HTERT RPE-1 (cell line): ENCODE measurements around the gene ARHGAP4.

ENCODE experiments used
- in situ Hi-C: fragments of 300-500 bp; cut with MboI; formaldehyde crosslinking; loops from 4 replicates; pipeline ENCODE4 v1.14.3; 2020; ENCODE audit warnings: low sequenced_read_pairs

The ARHGAP4 gene

DNA sequence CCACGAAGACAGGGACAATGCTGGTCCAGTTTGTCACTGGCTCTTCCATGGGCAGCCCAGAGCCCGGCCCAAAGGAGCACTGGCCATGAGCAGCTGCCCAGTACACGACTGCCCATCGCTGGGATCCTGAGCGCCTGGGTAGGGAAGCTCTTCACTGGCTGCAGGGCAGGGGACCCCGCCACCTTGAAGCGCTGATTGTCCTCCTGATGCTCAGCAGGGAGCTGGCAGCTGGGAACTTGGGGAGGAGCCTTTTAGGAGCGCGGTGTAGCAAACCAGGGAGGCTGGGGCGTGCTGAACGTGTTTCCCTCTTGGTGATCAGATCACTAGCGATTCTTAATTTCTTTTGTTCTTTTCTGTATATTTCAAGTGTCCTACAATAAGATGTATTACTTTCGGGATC is 41.9 kb downstream of the ARHGAP4 start:
- in situ Hi-C loops = no loop called here

GRCh38 chrX:153883163-153883843 is 42.8 kb downstream of the ARHGAP4 start:
- in situ Hi-C loops = no loop called here

DNA sequence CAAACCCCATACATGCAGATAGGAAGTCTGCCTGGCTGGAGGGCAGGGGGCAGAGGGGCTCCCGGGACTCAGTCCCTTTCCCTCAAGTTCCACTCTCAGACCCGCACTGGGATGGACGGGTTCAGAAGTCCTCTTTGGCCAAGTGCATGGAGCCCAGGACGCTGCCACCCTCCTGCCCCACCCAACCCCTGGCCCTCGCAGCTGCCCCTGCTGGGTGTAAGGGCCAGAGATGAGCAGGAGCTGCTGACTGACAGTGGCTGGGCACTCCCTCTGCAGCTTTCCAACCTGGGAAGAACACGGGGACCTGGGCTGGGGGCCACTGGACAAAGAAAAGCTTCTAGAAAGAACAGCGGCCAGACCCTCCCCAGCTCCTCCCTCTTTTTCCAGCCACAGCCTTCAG is 43.5 kb downstream of the ARHGAP4 start:
- in situ Hi-C loops = no loop called here

DNA sequence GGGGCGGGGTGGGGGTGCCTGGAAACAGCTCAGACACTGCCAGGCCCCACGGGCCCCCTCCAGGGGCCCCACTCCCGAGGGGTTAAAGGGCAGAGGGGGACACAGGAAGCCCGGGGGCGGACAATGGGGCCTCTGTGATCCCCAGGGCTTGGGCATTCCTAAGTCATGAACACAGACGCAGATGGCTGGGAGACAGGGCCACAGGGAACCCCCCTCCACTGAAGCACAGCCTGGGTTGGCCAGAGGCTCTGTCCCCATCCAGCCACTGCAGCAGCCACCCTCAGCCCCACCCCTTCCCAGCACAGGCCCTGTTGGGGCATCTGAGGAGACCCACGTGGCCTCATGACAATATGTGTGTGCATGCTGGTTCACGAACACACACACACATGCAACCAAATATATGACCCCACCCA is 44.0 kb downstream of the ARHGAP4 start:
- in situ Hi-C loops = no loop called here

- in situ Hi-C loops = no loop called here
These were observed 44.8 kb downstream of the ARHGAP4 start for GRCh38 chrX:153881281-153881680.

- in situ Hi-C loops = no loop called here
These were observed 45.6 kb downstream of the ARHGAP4 start for GRCh38 chrX:153880440-153880815.

GRCh38 chrX:153879741-153880439 is 46.2 kb downstream of the ARHGAP4 start:
- in situ Hi-C loops = no loop called here

GRCh38 chrX:153878969-153879653 is 47.0 kb downstream of the ARHGAP4 start:
- in situ Hi-C loops = no loop called here

GRCh38 chrX:153878345-153878744 is 47.7 kb downstream of the ARHGAP4 start:
- in situ Hi-C loops = no loop called here

- in situ Hi-C loops = no loop called here
These were observed 48.3 kb downstream of the ARHGAP4 start for GRCh38 chrX:153877571-153878261.

DNA sequence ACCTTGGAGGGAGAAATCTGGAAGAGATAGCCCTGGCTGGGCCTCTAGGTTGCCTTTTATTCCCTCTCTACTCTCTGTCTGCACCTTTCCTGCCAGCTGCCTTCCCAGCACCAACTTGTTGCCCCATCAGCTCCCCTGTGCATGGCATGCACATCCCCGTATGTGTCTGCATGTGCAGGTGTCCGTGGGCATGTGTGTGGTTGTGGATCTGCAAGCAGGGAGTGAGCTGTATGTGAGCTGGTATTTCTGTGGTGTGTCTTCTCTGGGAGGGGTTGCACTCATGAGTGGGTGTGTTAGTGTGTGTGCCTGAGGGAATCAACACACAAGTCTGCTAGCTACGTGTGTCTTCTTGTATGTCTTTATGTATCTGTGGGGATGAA is 50.0 kb downstream of the ARHGAP4 start:
- in situ Hi-C loops = no loop called here

GRCh38 chrX:153875391-153876111 is 50.5 kb downstream of the ARHGAP4 start:
- in situ Hi-C loops = no loop called here

DNA sequence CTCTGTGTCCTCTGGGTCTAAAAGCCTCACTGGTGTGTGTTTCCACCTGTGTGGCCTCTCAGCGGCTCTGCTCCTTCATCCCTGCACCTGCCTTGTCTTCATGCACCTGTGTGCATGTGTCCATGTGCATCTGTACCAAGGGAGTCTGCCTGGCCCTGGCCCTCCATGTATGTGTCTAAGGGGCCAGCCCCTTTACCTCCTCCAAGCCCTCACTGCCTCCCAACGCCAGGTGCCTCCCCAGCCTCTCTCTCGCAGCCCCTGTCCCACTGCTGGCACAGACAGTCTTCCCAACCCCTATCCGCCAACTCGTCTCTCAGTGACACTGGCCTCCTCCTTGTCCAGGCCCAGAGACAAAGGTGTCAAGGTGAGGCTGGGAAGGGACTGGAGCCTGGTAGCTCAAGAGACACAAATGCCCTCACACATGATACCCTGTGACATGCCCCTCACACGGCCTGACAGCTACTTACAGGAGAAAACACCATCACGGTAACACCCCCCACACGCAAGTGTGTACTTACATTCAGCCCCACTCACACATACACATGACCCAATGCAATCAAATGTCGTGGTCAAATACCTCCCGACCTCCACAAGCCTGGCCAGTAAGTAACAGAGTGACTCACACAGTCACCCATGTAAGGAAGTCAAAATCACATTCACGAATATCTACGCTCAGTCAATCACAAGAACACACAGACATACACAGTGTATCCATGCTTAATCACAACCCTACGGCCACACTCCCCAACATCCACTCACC is 51.5 kb downstream of the ARHGAP4 start:
- in situ Hi-C loops = no loop called here

DNA sequence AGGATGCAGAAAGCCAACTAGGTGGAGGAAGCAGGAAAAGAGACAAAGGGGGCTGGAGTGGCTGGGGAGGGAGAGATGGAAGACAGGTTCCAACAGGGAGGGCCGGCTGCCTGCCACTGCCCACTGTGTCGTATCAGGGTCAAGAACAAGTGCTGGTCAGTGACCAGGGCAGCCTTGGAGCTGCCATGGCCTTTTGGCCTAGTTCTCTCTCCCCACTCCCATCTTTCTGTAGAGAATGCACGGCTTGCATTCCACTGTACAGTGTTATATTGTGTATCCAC is 52.0 kb downstream of the ARHGAP4 start:
- in situ Hi-C loops = no loop called here

DNA sequence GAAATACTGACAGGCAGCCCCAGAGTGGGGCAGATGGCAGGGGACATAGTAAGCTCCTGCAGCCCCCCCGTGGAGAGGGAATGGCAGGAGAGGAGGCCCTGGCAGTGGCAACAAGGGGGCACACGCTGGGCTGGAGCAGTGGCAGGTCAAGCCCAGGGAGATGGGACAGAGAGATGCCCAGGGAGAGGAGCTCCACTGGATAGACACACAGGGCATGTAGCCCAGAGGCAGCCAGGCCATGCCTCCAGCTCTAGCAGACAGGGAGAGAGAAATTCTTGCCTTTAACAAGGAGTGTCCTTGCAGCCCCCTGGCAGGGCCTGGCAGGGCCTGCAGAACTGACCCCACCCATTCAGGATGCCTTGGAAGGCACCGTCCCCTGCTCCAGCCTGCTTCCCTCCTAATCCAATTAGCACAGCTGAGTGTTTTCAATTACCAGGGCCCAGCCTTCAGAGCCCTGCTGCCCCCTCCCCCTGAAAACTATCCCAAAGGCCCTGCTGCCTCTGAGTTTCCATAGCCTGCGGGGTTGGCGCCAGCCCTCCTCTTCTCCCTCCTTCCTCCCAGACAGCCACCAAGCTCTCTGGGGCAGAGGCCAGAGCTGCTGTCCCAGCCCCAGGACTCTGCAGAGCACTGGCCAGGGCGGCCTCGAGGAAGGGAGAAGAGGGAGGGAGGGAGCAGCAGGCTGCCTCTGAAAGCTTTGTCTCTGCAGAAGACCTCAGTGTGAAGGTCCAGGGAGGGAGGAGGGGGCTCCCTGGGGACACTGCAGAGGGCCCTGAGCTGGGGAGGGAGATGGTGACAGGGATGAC is 52.6 kb downstream of the ARHGAP4 start:
- in situ Hi-C loops = no loop called here

- in situ Hi-C loops = no loop called here
These were observed 53.9 kb downstream of the ARHGAP4 start for GRCh38 chrX:153871946-153872878.

DNA sequence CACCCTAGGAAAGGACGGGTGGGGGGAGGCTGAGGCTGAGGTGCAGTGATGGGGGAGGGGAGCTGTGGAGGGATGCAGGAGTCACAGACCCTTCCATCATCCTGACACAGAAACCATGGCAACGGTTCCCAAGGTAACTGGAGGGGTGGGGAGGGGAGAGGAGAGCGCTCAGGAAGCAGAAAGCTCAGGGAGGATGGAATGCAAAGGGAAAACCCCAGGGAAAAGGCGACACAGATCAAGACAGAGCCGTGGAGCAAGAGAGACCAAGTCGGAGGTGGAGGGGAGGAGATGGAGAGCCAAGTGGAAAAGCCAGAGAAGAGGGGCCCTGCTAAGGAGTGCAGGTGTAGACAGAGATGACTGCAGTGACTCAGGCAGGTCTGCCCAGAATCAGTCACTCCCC is 54.6 kb downstream of the ARHGAP4 start:
- in situ Hi-C loops = no loop called here

GRCh38 chrX:153870791-153871360 is 55.2 kb downstream of the ARHGAP4 start:
- in situ Hi-C loops = no loop called here
